Neural progenitor cell (in vitro differentiated cells): Measurements from ENCODE around the gene PATJ.

Source experiments
- CTCF ChIP-seq: fragments of 200-600 bp; sonication (generic); IDR thresholded peaks from 2 replicates; pipeline ENCODE4 v1.5.1; 2017; ENCODE audit warnings: antibody characterized with exemption, mild to moderate bottlenecking
- EZH2 ChIP-seq: fragments of 200-600 bp; sonication (generic); IDR thresholded peaks from 2 replicates; pipeline ENCODE4 v1.6.1; 2017; ENCODE audit warnings: antibody characterized with exemption, mild to moderate bottlenecking, moderate library complexity
- EZH2phosphoT487 ChIP-seq: fragments of 200-600 bp; sonication (generic); IDR thresholded peaks from 2 replicates; pipeline ENCODE4 v1.6.1; 2017; ENCODE audit warnings: antibody characterized with exemption

- TF ChIP-seq CTCF (no peak), EZH2 (no peak), EZH2phosphoT487 (no peak)
These were observed 283.6 kb downstream of the PATJ start for GRCh38 chr1:62025892-62026291.
